IPS DF 19.7 (cell line): ENCODE measurements around the gene ZNF766.
"Not testable (repeated sequence)": the region's sequence is repeated elsewhere in the genome, so short reads cannot be mapped to it uniquely, and the experiment has no call there.

Experiments
- DNase-seq: peaks from one replicate; pipeline ENCODE4 v3.0.0-alpha.2; 2013; ENCODE audit warnings: low read depth, low spot score

The ZNF766 gene

GRCh38 chr19:52275988-52276387, 6.6 kb downstream of the ZNF766 start:
- no peak for DNase-seq

DNA sequence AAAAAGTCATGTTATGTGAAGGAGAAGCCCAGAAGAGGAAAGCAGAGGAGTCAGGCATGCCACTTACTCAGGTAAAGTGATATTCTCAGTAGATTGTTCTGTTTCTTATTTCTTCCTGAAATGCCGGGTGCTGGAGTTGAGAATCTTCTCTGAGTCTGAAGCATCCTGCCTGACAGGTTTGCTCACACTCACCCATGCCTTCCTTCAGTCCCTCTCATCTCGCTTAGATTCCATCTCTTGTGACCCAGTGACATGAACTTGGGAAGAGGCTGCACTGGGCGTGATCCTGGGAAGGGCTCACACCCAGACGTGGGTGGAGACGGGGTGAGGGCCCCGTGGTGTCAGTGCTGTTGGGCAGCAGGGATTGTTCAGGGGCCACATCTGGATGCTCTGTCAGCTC, 8.1 kb downstream of the ZNF766 start:
- DNase-seq, result no peak

GRCh38 chr19:52286256-52286655, 16.9 kb downstream of the ZNF766 start:
- DNase-seq, result no peak

- no peak for DNase-seq
These were observed 22.4 kb downstream of the ZNF766 start for GRCh38 chr19:52291781-52292180.

DNA sequence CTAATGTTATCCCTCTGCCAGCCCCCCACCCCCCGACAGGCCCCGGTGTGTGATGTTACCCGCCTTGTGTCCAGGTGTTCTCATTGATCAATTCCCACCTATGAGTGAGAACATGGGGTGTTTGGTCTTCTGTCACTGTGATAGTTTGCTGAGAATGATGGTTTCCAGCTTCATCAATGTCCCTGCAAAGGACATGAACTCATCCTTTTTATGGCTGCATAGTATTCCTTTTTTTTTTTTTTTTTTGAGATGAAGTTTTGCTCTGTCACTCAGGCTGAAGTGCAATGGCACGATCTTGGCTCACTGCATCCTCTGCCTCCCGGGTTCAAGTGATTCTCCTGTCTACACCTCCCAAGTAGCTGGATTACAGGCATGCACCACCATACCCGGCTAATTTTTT, 23.6 kb downstream of the ZNF766 start:
- DNase-seq, result not testable (repeated sequence)

DNA sequence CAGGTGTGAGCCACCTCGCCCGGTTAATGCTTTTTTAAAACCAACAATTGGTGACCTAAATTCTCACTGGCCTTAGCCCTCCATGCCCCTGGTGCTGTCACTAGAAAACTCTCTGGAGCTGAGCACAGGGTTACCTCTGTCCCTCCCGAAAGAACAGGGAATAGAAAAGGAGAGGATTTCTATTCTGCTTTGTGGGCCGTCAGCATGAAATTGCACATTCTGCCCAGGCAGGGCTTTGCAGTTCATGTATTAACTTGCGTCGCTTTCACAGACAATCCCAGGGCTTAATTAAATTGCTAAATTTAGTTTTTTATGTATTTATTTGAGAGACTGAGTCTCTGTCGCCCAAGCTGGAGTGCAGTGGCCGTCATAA, 27.0 kb downstream of the ZNF766 start:
- no peak for DNase-seq

DNA sequence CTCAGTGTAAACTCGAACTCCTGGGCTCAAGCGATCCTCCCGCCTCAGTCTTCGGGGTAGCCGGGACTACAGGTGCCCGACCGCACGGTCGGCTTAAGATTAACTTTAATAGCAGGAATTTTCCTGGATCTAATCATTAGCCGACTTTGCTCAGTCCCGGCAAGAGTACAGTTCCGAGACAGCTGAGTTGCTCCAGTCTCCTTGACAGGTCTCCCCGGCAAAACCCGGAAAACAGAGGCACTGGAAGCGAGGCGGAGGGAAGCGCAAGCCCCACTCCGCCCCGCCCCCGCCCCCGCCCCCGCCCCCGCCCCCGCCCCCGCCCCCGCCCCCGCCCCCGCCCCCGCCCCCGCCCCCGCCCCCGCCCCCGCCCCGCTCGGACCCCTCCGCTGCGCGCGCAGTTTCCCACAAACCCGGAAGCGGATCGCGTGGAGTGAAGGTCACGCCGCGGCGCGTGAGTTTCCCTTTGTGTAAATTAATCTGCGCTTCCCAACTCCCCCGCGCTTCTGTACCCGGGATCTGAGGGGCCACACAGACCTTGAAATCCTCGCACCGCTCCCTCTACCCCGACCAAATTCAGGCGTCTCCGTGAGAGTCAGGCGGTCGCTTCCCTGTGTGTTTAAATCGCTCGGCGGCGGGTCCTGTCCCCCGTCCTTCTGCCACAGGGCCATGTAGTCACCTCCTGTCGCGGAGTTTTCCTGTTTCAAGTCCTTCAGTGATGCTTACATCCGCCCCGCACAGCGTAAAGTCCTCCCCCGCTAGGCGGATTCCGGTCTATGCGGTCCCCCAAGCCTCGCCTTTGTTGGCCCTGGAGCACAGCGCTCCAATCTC, 27.6 kb downstream of the ZNF766 start, which contains the start of gene ZNF480:
TSS of gene ZNF480 (plus strand) at position 397 of the 828 bp plus-strand sequence. CDS start 3,244 bp downstream, outside the sequence.
- DNase-seq, result peak; percentile 56

- DNase-seq, result no peak
These were observed 28.4 kb downstream of the ZNF766 start for GRCh38 chr19:52297601-52298364.

GRCh38 chr19:52307275-52307674, 37.9 kb downstream of the ZNF766 start:
- no peak for DNase-seq

DNA sequence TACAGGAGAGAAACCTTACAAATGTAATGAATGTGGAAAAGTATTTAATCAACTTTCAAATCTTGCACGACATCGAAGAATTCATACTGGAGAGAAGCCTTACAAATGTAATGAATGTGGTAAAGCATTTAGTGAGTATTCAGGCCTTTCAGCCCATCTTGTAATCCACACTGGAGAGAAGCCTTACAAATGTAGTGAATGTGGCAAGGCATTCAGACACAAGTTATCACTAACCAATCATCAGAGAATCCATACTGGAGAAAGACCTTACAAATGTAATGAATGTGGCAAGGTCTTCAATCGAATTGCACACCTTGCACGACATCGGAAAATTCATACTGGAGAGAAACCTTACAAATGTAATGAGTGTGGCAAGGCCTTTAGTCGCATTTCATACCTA, 53.0 kb downstream of the ZNF766 start:
- DNase-seq, result no peak

GRCh38 chr19:52331757-52332156, 62.4 kb downstream of the ZNF766 start:
- DNase-seq, result no peak

GRCh38 chr19:52335768-52336116, 66.4 kb downstream of the ZNF766 start:
- no peak for DNase-seq

DNA sequence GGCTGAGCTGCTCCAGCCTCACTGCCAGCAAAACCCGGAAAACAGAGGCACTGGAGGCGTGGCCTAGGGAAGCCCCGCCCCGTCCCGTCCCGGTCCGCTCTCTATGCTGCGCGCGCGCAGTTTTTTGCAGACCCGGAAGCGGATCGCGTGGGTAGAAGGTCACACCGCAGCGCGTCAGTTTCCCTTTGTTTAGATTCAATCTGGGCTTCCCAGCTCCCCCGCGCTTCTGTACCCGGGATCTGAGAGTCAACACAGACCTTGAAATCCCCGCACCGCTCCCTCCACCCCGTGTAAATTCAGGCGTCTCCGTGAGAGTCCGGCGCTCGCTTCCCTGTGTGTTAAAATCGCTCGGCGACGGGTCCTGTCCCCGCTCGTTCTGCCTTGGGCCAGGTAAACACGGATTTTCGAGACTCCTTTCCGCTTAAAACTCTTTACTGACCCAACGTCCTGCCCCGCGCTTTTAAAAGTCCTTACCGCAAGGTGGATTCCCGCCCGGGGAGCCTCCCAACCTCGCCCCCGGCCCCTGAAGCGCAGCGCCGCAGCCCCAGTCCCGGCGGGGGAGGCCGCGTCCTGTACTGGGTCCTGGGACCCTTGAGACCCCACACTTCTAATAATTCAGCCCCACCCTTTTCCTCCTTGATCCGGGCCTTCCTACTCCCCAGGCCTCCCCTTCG, 66.9 kb downstream of the ZNF766 start, which contains the start of gene ZNF610:
TSS of gene ZNF610 (plus strand) at position 127 of the 674 bp plus-strand sequence. CDS start 12,930 bp downstream, outside the sequence.
- DNase-seq, result peak; percentile 30

GRCh38 chr19:52336791-52337381, 67.5 kb downstream of the ZNF766 start:
- no peak for DNase-seq

DNA sequence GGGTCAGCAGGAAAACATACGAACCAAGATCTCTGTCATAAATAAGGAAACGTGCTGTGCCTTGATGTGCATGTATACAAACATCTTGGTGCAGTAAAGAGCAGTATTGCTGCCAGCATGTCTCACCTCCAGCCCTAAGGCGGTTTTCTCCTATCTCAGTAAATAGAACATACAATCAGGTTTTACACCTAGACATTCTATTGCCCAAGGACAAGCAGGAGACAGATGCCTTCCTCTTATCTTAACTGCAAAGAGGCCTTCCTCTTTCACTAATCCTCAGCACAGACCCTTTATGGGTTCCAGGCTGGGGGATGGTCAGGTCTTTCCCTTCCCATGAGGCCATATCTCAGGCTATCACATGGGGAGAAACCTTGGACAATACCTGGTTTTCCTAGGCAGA, 69.6 kb downstream of the ZNF766 start:
- not testable (repeated sequence) for DNase-seq

DNA sequence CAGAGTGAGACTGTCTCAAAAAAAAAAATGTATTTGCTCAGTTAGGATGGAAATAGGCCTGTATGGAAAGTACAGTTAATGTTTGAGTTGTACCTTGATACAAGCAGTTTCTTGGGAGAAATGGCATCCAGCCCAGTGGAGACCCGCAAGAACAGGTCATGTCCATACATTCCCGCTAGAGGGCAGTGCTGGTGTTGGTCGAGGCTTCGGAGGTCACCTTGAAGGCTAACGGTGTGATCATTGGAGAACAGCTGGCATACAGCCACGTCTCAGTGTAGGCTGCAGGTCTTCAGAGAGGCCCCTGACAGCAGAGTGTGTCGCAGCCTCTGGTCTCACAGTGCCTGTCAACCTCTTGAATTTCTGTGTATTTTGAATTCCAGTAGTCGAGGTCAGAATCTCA, 74.2 kb downstream of the ZNF766 start:
- peak; percentile 71 for DNase-seq

- DNase-seq, result no peak
These were observed 75.8 kb downstream of the ZNF766 start for GRCh38 chr19:52345162-52345561.
